Spleen (tissue), 11 donors: ENCODE measurements around the gene FAM3B. TPM values are rescaled to one million over a fixed set of nuclear protein-coding genes. Genes with fewer than 3 reads are reported as not detected.

Experiments used
- DNase-seq: peaks from one replicate; pipeline ENCODE4 v3.0.0-alpha.2; 2020
- H3K27ac ChIP-seq, 8 donors: fragments of 200-600 bp; sonication (generic) in 7 of 8; 1 replicate in 4 of 8; 2 replicates in 4 of 8; pipeline versions ENCODE4 v1.5.0 to v1.8.0; 2016 to 2021; ENCODE audit warnings: inconsistent platforms in 4 of 8, mild to moderate bottlenecking in 4 of 8, moderate library complexity in 1 of 8
- H3K27me3 ChIP-seq, 7 donors: fragments of 200-600 bp; sonication (generic) in 6 of 7; replicated peaks in 1 of 7; 1 replicate in 4 of 7; 2 replicates in 3 of 7; pipeline versions ENCODE4 v1.5.0 to v1.8.0; 2016 to 2021; ENCODE audit warnings: inconsistent platforms in 3 of 7, mild to moderate bottlenecking in 1 of 7
- H3K36me3 ChIP-seq, 6 donors: fragments of 200-600 bp; sonication (generic) in 5 of 6; 1 replicate in 4 of 6; 2 replicates in 2 of 6; pipeline versions ENCODE4 v1.5.0 to v1.8.0; 2016 to 2021; ENCODE audit warnings: inconsistent platforms in 2 of 6
- H3K4me1 ChIP-seq, 6 donors: fragments of 200-600 bp; sonication (generic) in 5 of 6; 1 replicate in 3 of 6; 2 replicates in 3 of 6; pipeline versions ENCODE4 v1.5.0 to v1.8.0; 2016 to 2021; ENCODE audit warnings: inconsistent platforms in 3 of 6
- H3K4me3 ChIP-seq, 8 donors: fragments of 200-600 bp; sonication (generic) in 7 of 8; 1 replicate in 4 of 8; 2 replicates in 4 of 8; pipeline versions ENCODE4 v1.5.0 to v1.8.0; 2016 to 2021; ENCODE audit warnings: inconsistent platforms in 4 of 8, mild to moderate bottlenecking in 4 of 8, moderate library complexity in 2 of 8
- H3K9me3 ChIP-seq, 8 donors: fragments of 200-600 bp; sonication (generic) in 7 of 8; 1 replicate in 4 of 8; 2 replicates in 4 of 8; pipeline versions ENCODE4 v1.5.0 to v1.8.0; 2016 to 2021; ENCODE audit warnings: inconsistent platforms in 4 of 8
- POLR2A ChIP-seq, 3 donors: fragments of 450-650 bp; IDR thresholded peaks; one replicate each; pipeline ENCODE4 v1.5.1; 2017; ENCODE audit warnings: antibody characterized with exemption in 3 of 3, mild to moderate bottlenecking in 1 of 3
- POLR2AphosphoS5 ChIP-seq, 3 donors: sonication (generic); formaldehyde crosslinking; IDR thresholded peaks; one replicate each; pipeline ENCODE4 v1.5.1; 2017; ENCODE audit warnings: antibody characterized with exemption in 3 of 3
- WGBS, 5 donors: extraction: QIAGEN DNeasy Blood & Tissue Kit in 3 of 5; methylation state at CpG; one replicate each; pipeline versions ENCODE4 v1.1.5 to v1.1.7; 2013 to 2018; 5-methylcytosine and 5-hydroxymethylcytosine counted together
- intact Hi-C: fragments of 100-400 bp; cut with DNase I; formaldehyde crosslinking; loops from one replicate; pipeline ENCODE4 v1.15.0; 2023; ENCODE audit warnings: low total_unique reads
- polyA plus RNA-seq, 3 donors: library from polyadenylated mRNA; stranded (reverse); fragments of 200-250 nt; gene quantifications; one replicate each; pipeline ENCODE4 v1.2.1, GENCODE V29; 2013
- total RNA-seq, 7 donors: library from RNA; depleted of rRNA in 3 of 7; stranded (reverse); fragments of >200 nt in 3 of 7; fragmentation: NEBNext Ultra II Directional in 4 of 7; extraction: Animal tissue kit (Norgen Biotek cat#: 25700) in 4 of 7; gene quantifications; one replicate each; pipeline versions ENCODE4 v1.1.0 to v1.2.1, GENCODE V29; 2016 to 2021
- TF ChIP-seq, protein P1 (sequence below), 11 experiments: fragments of 200-600 bp in 7 of 11; fragments of 450-650 bp in 4 of 11; sonication (generic) in 4 of 11; IDR thresholded peaks in 8 of 11; conservative IDR thresholded peaks in 3 of 11; 1 replicate in 7 of 11; 2 replicates in 4 of 11; pipeline versions ENCODE4 v1.4.0 to v1.8.0; 2016 to 2021; ENCODE audit warnings: antibody characterized with exemption in 11 of 11, inconsistent platforms in 4 of 11, mild to moderate bottlenecking in 1 of 11
- donor health status: healthy with polysubstance abuse.
- donor health status: DM: no; HTN: no; CAD: no; lungs with moderate emphysema.
- donor health status: DM: no; HTN: no; CAD: no.
- donor health status: Bipolar disorder and iron deficiency.
- donor health status: healthy.
- donor health status: DM: no; HTN: no; CAD: no.
- donor health status: DM: yes; HTN: yes; CAD: no.

Gene FAM3B
- total and polyA plus RNA-seq, 10 donors: 0.77 to 1.9 (median 1.3) TPM; not detected in 3

DNA sequence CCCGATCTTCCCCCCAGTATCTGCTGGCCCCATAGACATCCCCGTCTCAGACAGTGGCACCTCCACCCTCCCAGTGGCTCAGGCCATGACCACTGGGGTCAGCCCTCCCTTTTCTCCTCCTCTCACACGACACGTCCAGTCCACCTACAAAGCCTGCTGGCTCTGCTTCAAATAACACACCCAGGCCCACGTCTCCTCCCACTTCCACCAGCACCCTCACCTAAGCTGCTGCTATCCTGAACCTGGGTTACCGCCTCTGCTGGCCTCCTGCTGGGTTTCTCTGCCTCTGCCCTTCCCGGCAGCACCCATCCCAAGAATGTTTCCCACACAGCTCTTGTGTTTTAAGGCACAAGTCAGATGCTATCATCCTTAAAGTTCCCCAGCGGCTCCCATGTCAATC, 71.2 kb downstream of the FAM3B start:
- no peak overlapping the region for H3K4me3 ChIP-seq
- TF ChIP-seq, protein P1, sequence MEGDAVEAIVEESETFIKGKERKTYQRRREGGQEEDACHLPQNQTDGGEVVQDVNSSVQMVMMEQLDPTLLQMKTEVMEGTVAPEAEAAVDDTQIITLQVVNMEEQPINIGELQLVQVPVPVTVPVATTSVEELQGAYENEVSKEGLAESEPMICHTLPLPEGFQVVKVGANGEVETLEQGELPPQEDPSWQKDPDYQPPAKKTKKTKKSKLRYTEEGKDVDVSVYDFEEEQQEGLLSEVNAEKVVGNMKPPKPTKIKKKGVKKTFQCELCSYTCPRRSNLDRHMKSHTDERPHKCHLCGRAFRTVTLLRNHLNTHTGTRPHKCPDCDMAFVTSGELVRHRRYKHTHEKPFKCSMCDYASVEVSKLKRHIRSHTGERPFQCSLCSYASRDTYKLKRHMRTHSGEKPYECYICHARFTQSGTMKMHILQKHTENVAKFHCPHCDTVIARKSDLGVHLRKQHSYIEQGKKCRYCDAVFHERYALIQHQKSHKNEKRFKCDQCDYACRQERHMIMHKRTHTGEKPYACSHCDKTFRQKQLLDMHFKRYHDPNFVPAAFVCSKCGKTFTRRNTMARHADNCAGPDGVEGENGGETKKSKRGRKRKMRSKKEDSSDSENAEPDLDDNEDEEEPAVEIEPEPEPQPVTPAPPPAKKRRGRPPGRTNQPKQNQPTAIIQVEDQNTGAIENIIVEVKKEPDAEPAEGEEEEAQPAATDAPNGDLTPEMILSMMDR (IDR thresholded peaks at IDR 0.05 in 8 of 11, conservative IDR thresholded peaks at IDR 0.05 in 3 of 11): no peak
- TF ChIP-seq POLR2A (IDR thresholded peaks at IDR 0.05): no peak
- no peak for TF ChIP-seq POLR2AphosphoS5 (IDR thresholded peaks at IDR 0.05)
- peak overlapping the region in 4 of 8 donors; percentile 12 to 56 (median 48) for H3K27ac ChIP-seq
- no peaks in the 10 kb centered on the region for H3K27me3 ChIP-seq
- no peak for DNase-seq
- peaks cover 0 to 100% (median 47%) of the 10 kb centered on the region in 6 donors for H3K36me3 ChIP-seq
- intact Hi-C loops: no loop called here
- WGBS, 5 donors: 89 to 96% (median 90%) methylated on average over 8 of the region's 8 CpGs
- H3K9me3 ChIP-seq: no peaks in the 10 kb centered on the region
- no peaks in the 10 kb centered on the region for H3K4me1 ChIP-seq

DNA sequence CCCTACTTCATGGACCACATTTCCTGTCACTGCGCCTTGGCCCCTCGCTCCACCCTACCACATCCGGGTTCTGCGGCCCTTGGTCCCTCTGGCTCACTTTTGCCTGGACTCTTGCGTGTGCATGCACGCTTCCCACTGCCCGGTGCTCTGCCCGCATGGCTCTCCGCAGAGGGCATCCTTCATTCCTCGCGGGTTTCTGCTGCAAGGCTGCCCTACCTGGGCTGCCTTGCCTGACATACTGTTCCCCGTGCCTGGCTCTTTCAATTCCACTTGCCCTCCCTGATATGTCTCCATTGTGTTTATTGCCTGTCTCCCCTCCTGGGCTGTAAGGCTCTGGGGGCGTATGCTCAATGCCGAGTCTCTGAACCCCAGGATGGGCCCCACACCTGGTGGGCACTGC, 71.7 kb downstream of the FAM3B start:
- no peak for DNase-seq
- intact Hi-C loops: no loop called here

DNA sequence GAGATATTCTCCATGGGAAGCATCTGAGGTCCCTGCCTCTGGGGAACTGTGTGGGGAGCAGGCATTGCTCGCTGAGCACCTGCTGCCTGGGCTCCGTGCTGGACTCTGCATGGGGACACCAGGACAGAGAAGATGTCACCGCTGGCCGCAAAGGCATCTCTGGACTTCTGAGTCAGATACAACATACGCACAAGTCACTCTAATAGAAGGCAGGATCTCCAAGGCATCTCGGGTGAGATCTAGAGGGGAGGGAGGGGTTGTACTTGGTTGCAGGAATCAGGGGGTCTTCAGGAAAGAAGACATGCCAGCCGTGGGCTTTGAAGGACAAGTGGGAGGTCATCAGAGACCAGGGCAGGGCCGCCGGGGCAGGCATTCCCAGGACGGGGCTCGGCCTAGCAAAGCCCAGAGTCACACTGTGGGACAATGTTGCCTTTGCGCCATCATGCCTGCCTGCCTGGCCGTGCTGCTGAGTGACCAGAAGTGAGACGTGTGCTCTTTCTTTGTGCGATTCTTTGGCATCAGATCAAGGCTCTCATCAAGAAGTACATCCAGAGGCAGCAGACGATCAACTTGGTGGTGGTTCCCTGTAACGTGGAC, 73.5 kb downstream of the FAM3B start:
- Histone ChIP-seq H3K4me3 (no peak overlapping the region), H3K27me3 (no peaks in the 10 kb centered on the region), H3K9me3 (no peaks in the 10 kb centered on the region), H3K36me3 (peaks cover 0 to 88% (median 37%) of the 10 kb centered on the region in 6 donors), H3K4me1 (peaks cover 0 to 6% (median 0%) of the 10 kb centered on the region in 6 donors), H3K27ac (peak overlapping the region in 1 of 8 donors; percentile 2)
- peak in 1 of 3 donors; percentile 58 for TF ChIP-seq POLR2AphosphoS5 (IDR thresholded peaks at IDR 0.05)
- TF ChIP-seq, protein P1 (IDR thresholded peaks at IDR 0.05 in 8 of 11, conservative IDR thresholded peaks at IDR 0.05 in 3 of 11): no peak
- 88 to 94% (median 92%) methylated on average over 17 of the region's 17 CpGs for WGBS, 5 donors
- DNase-seq: no peak
- intact Hi-C loops: no loop called here

More for the DNA sequence above, 71.7 kb downstream of the FAM3B start:
- Histone ChIP-seq H3K27ac (peak overlapping the region in 3 of 8 donors; percentile 12 to 56 (median 49)), H3K36me3 (peaks cover 0 to 100% (median 43%) of the 10 kb centered on the region in 6 donors), H3K27me3 (no peaks in the 10 kb centered on the region), H3K4me1 (no peaks in the 10 kb centered on the region), H3K9me3 (no peaks in the 10 kb centered on the region), H3K4me3 (no peak overlapping the region)
- TF ChIP-seq, protein P1 (IDR thresholded peaks at IDR 0.05 in 8 of 11, conservative IDR thresholded peaks at IDR 0.05 in 3 of 11): no peak
- peak in 1 of 3 donors; percentile 37 for TF ChIP-seq POLR2AphosphoS5 (IDR thresholded peaks at IDR 0.05)
- 93 to 97% (median 96%) methylated on average over 14 of the region's 14 CpGs for WGBS, 5 donors

DNA sequence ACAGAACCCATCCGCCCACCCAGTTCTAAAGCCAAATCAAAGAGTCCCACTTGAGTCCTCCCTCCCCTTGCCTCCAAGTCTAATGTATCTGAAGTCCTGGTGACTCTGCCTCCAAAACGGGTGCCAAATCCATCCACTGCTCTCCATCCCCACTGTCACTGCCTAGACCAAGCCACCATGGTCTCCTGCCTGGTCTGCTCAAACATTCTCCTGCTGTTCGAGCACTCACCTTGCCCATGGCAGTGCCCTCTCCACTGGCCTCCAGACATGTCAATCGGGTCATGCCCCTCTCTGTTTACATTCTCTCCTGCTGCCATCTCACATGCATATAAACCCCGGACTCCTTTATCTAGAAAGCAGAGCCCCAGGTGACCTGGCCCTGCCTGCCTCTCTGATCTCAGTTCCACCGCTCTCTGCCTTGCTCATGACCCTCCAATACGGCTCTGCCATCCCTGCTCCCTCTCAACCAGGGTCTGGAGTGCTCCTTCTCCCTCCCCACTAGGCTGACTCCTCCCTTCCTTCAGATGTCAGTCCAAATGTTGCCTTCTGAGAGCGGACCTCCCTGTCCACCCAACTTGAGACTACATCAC, 77.4 kb downstream of the FAM3B start:
- no peak for DNase-seq
- intact Hi-C loops: no loop called here
- no peak for TF ChIP-seq POLR2A (IDR thresholded peaks at IDR 0.05)
- TF ChIP-seq, protein P1 (IDR thresholded peaks at IDR 0.05 in 8 of 11, conservative IDR thresholded peaks at IDR 0.05 in 3 of 11): no peak
- TF ChIP-seq POLR2AphosphoS5 (IDR thresholded peaks at IDR 0.05): no peak

More for the DNA sequence above, 77.4 kb downstream of the FAM3B start:
- Histone ChIP-seq H3K4me3 (no peak overlapping the region), H3K27ac (peak overlapping the region in 6 of 8 donors; percentile 41 to 80 (median 60)), H3K27me3 (no peaks in the 10 kb centered on the region), H3K36me3 (peaks cover 0 to 91% (median 43%) of the 10 kb centered on the region in 6 donors), H3K4me1 (peaks cover 0 to 36% (median 21%) of the 10 kb centered on the region in 6 donors), H3K9me3 (no peaks in the 10 kb centered on the region)
- WGBS, 5 donors: 85 to 93% (median 87%) methylated on average over 8 of the region's 8 CpGs
